Tibial nerve (tissue), 4 donors: Measurements from ENCODE around the gene ZKSCAN3. TPM values are rescaled to one million over a fixed set of nuclear protein-coding genes. Genes with fewer than 3 reads are reported as not detected.

Experiments
- DNase-seq, 2 donors: peaks; one replicate each; pipeline ENCODE4 v3.0.0-alpha.2; 2019; ENCODE audit warnings: low spot score in 2 of 2
- H3K27ac ChIP-seq, 4 donors: fragments of 200-600 bp; sonication (generic) in 3 of 4; one replicate each; pipeline ENCODE4 v1.5.1; 2017 to 2019; ENCODE audit warnings: mild to moderate bottlenecking in 1 of 4
- H3K27me3 ChIP-seq, 2 donors: fragments of 200-600 bp; sonication (generic) in 1 of 2; one replicate each; pipeline versions ENCODE4 v1.5.1 to v1.6.0; 2017 to 2019
- H3K36me3 ChIP-seq, 3 donors: fragments of 200-600 bp; sonication (generic); one replicate each; pipeline ENCODE4 v1.5.1; 2018 to 2019
- H3K4me1 ChIP-seq, 4 donors: fragments of 200-600 bp; sonication (generic) in 3 of 4; one replicate each; pipeline ENCODE4 v1.5.1; 2017 to 2019
- H3K4me3 ChIP-seq, 4 donors: fragments of 200-600 bp; sonication (generic) in 3 of 4; one replicate each; pipeline ENCODE4 v1.5.1; 2017 to 2019; ENCODE audit warnings: mild to moderate bottlenecking in 1 of 4, moderate library complexity in 1 of 4
- H3K9me3 ChIP-seq, 4 donors: fragments of 200-600 bp; sonication (generic) in 3 of 4; one replicate each; pipeline ENCODE4 v1.5.1; 2017 to 2019
- CTCF ChIP-seq, 5 experiments: fragments of 200-600 bp in 3 of 5; fragments of 450-650 bp in 2 of 5; sonication (generic) in 3 of 5; IDR thresholded peaks; one replicate each; pipeline ENCODE4 v1.5.1; 2016 to 2019; ENCODE audit warnings: antibody characterized with exemption in 5 of 5, mild to moderate bottlenecking in 3 of 5, moderate library complexity in 2 of 5
- EP300 ChIP-seq, 2 donors: sonication (generic); formaldehyde crosslinking; IDR thresholded peaks; one replicate each; pipeline ENCODE4 v1.6.1; 2017; ENCODE audit warnings: antibody characterized with exemption in 2 of 2, mild to moderate bottlenecking in 1 of 2
- POLR2A ChIP-seq, 2 donors: fragments of 450-650 bp; IDR thresholded peaks; one replicate each; pipeline ENCODE4 v1.6.1; 2017; ENCODE audit warnings: antibody characterized with exemption in 2 of 2, mild to moderate bottlenecking in 2 of 2, moderate library complexity in 2 of 2
- WGBS, 2 donors: methylation state at CpG; one replicate each; pipeline ENCODE4 v1.1.5; 2018; 5-methylcytosine and 5-hydroxymethylcytosine counted together
- total RNA-seq, 4 donors: library from RNA; depleted of rRNA; stranded (reverse); fragments of >200 nt; gene quantifications; one replicate each; pipeline ENCODE4 v1.1.0, GENCODE V29; 2016

Gene ZKSCAN3
- total RNA-seq, 4 donors from 2014 or later, result 4.5 to 15.1 (median 7.1) TPM

GRCh38 chr6:28343898-28344677 is 5.7 kb upstream of the ZKSCAN3 start:
- no peaks in the 10 kb centered on the region for H3K4me1 ChIP-seq
- no peak overlapping the region for H3K27ac ChIP-seq
- DNase-seq, result no peak
- no peak overlapping the region for H3K4me3 ChIP-seq
- no peak for TF ChIP-seq EP300 (IDR thresholded peaks at IDR 0.05)
- no peaks in the 10 kb centered on the region for H3K9me3 ChIP-seq
- no peaks in the 10 kb centered on the region for H3K27me3 ChIP-seq
- WGBS, 2 donors, result 63 to 64% methylated on average over 1 of the region's 1 CpG
- no peaks in the 10 kb centered on the region for H3K36me3 ChIP-seq

GRCh38 chr6:28345201-28345600 is 4.5 kb upstream of the ZKSCAN3 start:
- no peaks in the 10 kb centered on the region for H3K9me3 ChIP-seq
- WGBS, 2 donors, result 96 to 100% methylated on average over 1 of the region's 1 CpG
- no peaks in the 10 kb centered on the region for H3K27me3 ChIP-seq
- no peaks in the 10 kb centered on the region for H3K36me3 ChIP-seq
- peaks cover 0 to under 1% (median 0%) of the 10 kb centered on the region in 4 donors for H3K4me1 ChIP-seq
- H3K27ac ChIP-seq, result no peak overlapping the region
- no peak overlapping the region for H3K4me3 ChIP-seq
- no peak for DNase-seq
- no peak for TF ChIP-seq POLR2A (IDR thresholded peaks at IDR 0.05)
- TF ChIP-seq CTCF (IDR thresholded peaks at IDR 0.05), result no peak
- TF ChIP-seq EP300 (IDR thresholded peaks at IDR 0.05), result no peak

GRCh38 chr6:28347119-28347518 is 2.6 kb upstream of the ZKSCAN3 start:
- H3K4me1 ChIP-seq, result peaks cover 0 to 19% (median 7%) of the 10 kb centered on the region in 4 donors
- no peak overlapping the region for H3K27ac ChIP-seq
- TF ChIP-seq CTCF (IDR thresholded peaks at IDR 0.05), result no peak
- TF ChIP-seq POLR2A (IDR thresholded peaks at IDR 0.05), result no peak
- no peak for TF ChIP-seq EP300 (IDR thresholded peaks at IDR 0.05)
- DNase-seq, result no peak
- WGBS, 2 donors, result 25 to 34% methylated on average over 2 of the region's 2 CpGs
- H3K9me3 ChIP-seq, result no peaks in the 10 kb centered on the region
- H3K36me3 ChIP-seq, result no peaks in the 10 kb centered on the region
- no peak overlapping the region for H3K4me3 ChIP-seq
- H3K27me3 ChIP-seq, result no peaks in the 10 kb centered on the region

- DNase-seq, result no peak
- peaks cover 0 to 37% (median 7%) of the 10 kb centered on the region in 4 donors for H3K4me1 ChIP-seq
- H3K36me3 ChIP-seq, result no peaks in the 10 kb centered on the region
- no peaks in the 10 kb centered on the region for H3K27me3 ChIP-seq
- H3K9me3 ChIP-seq, result no peaks in the 10 kb centered on the region
- H3K27ac ChIP-seq, result peak overlapping the region; percentile 9 to 85 (median 74)
- TF ChIP-seq POLR2A (IDR thresholded peaks at IDR 0.05) (no peak), EP300 (IDR thresholded peaks at IDR 0.05) (no peak), CTCF (IDR thresholded peaks at IDR 0.05) (no peak)
- 2% methylated on average over 9 of the region's 9 CpGs for WGBS, 2 donors
- H3K4me3 ChIP-seq, result peak overlapping the region; percentile 53 to 85 (median 61)
These were observed 329 bp upstream of the ZKSCAN3 start for GRCh38 chr6:28349344-28349891.

GRCh38 chr6:28351087-28351486 is 1.3 kb downstream of the ZKSCAN3 start:
- WGBS, 2 donors, result 68 to 81% methylated on average over 2 of the region's 2 CpGs
- no peaks in the 10 kb centered on the region for H3K27me3 ChIP-seq
- no peaks in the 10 kb centered on the region for H3K36me3 ChIP-seq
- no peak overlapping the region for H3K4me3 ChIP-seq
- TF ChIP-seq POLR2A (IDR thresholded peaks at IDR 0.05), result no peak
- no peak for TF ChIP-seq CTCF (IDR thresholded peaks at IDR 0.05)
- TF ChIP-seq EP300 (IDR thresholded peaks at IDR 0.05), result no peak
- peaks cover 0 to 50% (median 13%) of the 10 kb centered on the region in 4 donors for H3K4me1 ChIP-seq
- DNase-seq, result no peak
- no peaks in the 10 kb centered on the region for H3K9me3 ChIP-seq
- H3K27ac ChIP-seq, result no peak overlapping the region
